LNCaP clone FGC (cell line): ENCODE measurements around the gene HIPK1.
"Not testable (repeated sequence)": the region's sequence is repeated elsewhere in the genome, so short reads cannot be mapped to it uniquely, and the experiment has no call there.

Source experiments
- DNase-seq: peaks from one replicate; pipeline ENCODE4 v3.0.0-alpha.2; 2011; ENCODE audit warnings: low read depth
- H3K4me3 ChIP-seq: 2 replicates; pipeline ENCODE4 v1.5.1; 2011; ENCODE audit warnings: mild to moderate bottlenecking, low read depth, low read length, control low read depth
- CTCF ChIP-seq: IDR thresholded peaks from 2 replicates; pipeline ENCODE4 v1.5.1; 2012; ENCODE audit warnings: mild to moderate bottlenecking; ENCODE audit not compliant: control insufficient read depth, insufficient read depth; ENCODE audit errors: extremely low read depth

Gene HIPK1

GRCh38 chr1:113943028-113943811, 14.1 kb downstream of the HIPK1 start:
- TF ChIP-seq CTCF: no peak
- H3K4me3 ChIP-seq: no peak overlapping the region
- DNase-seq: no peak

GRCh38 chr1:113945329-113945728, 16.2 kb downstream of the HIPK1 start:
- no peak overlapping the region for H3K4me3 ChIP-seq
- DNase-seq: no peak
- no peak for TF ChIP-seq CTCF

GRCh38 chr1:113946112-113946511, 17.0 kb downstream of the HIPK1 start:
- H3K4me3 ChIP-seq: no peak overlapping the region
- no peak for DNase-seq
- no peak for TF ChIP-seq CTCF

GRCh38 chr1:113946678-113947387, 17.7 kb downstream of the HIPK1 start:
- H3K4me3 ChIP-seq: no peak overlapping the region; the same call in 1 of the 2 replicates
- no peak for DNase-seq
- no peak for TF ChIP-seq CTCF

- DNase-seq: no peak
- no peak overlapping the region; the same call in 1 of the 2 replicates for H3K4me3 ChIP-seq
Measured at GRCh38 chr1:113947388-113948107, 18.4 kb downstream of the HIPK1 start.

GRCh38 chr1:113948151-113948550, 19.0 kb downstream of the HIPK1 start:
- DNase-seq, H3K4me3 ChIP-seq: not testable (repeated sequence)

More at GRCh38 chr1:113947388-113948107, 18.4 kb downstream of the HIPK1 start:
- no peak for TF ChIP-seq CTCF

- TF ChIP-seq CTCF: no peak
- DNase-seq: no peak
Measured at GRCh38 chr1:113949007-113949406, 19.9 kb downstream of the HIPK1 start.

More at GRCh38 chr1:113949007-113949406, 19.9 kb downstream of the HIPK1 start:
- no peak overlapping the region for H3K4me3 ChIP-seq
